GM18499 (cell line): ENCODE measurements around the gene PRR14L.
"Not testable (repeated sequence)": the region's sequence is repeated elsewhere in the genome, so short reads cannot be mapped to it uniquely, and the experiment has no call there.

ENCODE experiments used
- ATAC-seq: cut with Tn5 transposase; IDR thresholded peaks from one replicate; pipeline ENCODE4 v1.9.1; 2021; ENCODE audit warnings: moderate number of reproducible peaks; ENCODE audit not compliant: insufficient read depth, unreplicated experiment

Gene PRR14L

DNA sequence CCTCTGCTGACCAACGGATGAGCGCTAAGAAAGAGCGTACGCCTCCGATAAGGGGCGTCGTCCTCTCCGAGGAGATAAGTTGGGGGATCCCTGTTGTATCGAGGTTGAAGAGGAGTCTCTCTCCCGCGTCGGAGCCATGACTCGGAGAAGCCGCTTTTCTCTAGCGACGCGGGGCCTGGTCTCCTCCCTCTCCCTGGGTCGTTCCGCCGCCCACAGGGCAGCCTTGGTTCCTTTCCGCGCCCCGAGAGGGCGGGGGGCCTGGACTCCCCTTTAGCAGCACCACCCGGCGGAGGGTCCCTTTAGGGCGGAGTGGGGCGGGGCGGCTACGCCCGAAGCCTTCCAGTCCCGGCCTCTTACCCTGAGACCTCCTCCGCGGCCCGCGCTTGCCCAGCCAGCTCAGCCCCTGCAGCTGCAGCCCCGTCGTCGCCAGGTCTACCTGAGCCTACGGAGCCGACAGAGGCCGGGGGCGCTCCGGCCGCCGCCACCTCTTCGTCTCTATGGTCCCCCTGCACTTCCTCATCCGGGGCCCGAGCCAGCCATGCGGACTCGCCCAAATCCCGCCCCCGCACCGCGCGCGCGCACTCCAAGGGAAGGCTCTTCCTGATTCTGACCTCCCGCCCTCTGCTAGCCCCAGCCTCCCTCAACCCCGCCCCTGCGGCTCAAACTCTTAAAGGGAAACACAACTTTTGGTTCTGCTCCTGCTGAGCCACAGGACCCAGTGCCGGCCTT lies at the start of gene PRR14L:
Gene PRR14L, minus strand, starts transcription at position 497 of the 729 bp plus-strand sequence. CDS start 11,272 bp downstream, outside the sequence.
- peak; percentile 42 for ATAC-seq

GRCh38 chr22:31799358-31799757 lies 49.4 kb upstream of the PRR14L start:
- ATAC-seq: not testable (repeated sequence)

DNA sequence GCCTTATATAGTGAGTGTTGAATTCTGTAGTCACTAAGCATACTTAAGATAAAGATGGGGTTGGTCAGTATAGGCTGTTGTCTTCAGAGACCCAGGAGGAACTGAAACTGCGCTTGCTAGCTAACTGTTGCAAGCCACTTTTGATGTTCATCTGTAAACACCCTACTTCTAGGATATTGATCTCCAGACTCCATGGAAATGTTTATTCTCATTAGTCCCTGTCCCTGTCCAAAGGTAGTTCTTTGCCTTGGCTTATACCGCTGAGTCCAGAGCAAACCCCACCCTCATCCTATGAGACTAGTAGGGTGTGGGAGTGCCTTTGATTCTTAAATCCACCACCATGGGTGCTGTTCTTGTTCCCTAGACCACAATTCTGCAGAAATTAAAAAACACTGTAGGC lies 40.3 kb upstream of the PRR14L start:
- ATAC-seq: no peak

GRCh38 chr22:31789803-31790202 lies 39.9 kb upstream of the PRR14L start:
- no peak for ATAC-seq

GRCh38 chr22:31776231-31776630 lies 26.3 kb upstream of the PRR14L start:
- no peak for ATAC-seq

DNA sequence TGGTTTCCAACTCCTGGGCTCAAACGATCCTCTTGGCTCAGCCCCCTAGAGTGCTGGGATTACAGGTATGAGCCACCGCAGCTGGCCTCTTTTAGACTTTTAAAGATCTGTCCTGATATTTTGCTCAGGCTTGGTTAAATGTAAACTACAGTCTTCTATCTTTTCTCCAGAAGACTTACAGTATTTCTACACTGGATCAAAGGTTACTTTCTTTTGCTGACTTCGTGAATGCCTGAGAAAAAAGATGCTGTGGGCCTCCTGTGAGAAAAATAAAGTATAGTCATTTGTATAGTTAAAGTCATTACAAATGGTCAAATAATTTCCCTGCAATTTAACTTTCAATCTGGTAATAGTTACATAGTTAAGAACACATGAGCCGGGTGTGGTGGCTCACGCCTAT lies 23.5 kb upstream of the PRR14L start:
- no peak for ATAC-seq

GRCh38 chr22:31768422-31769059 lies 18.6 kb upstream of the PRR14L start:
- ATAC-seq: no peak

DNA sequence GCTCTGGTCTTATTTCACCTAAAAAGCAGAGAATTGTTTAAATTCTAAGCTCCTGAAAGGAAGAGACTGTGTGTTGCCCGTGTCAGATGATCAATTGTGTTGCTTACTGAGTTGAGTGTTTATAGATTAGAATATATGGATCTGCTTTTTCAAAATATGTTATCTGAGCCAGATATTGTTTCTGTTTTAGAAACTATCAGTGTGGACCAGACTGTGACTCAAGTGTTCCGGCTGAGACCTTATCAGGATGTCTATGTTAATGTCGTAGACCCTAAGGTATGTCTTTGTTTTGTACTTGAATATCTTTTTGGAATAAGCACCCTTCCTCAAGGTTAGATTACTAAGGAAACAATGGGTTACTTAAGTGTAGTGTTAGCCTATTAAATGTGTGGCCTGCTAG lies 14.9 kb upstream of the PRR14L start:
- ATAC-seq: no peak

GRCh38 chr22:31758860-31759259 lies 8.9 kb upstream of the PRR14L start:
- not testable (repeated sequence) for ATAC-seq

DNA sequence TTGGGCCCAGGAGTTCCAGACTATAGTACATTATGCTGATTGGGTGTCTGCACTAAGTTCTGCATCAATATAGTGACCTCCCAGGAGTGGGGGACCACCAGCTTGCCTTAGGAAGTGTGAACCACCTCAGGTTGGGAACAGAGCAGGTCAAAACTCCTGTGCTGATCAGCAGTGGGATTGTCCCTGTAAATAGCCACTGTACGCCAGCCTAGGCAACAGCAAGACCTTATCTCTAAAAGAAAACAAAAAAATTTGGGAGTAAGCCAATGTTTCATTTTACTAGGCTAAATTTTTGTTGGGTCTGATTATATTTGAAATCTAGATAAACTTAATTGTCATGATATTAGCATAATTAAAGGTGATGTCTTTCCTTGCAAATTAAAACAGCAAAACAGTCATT lies 7.3 kb upstream of the PRR14L start:
- no peak for ATAC-seq

DNA sequence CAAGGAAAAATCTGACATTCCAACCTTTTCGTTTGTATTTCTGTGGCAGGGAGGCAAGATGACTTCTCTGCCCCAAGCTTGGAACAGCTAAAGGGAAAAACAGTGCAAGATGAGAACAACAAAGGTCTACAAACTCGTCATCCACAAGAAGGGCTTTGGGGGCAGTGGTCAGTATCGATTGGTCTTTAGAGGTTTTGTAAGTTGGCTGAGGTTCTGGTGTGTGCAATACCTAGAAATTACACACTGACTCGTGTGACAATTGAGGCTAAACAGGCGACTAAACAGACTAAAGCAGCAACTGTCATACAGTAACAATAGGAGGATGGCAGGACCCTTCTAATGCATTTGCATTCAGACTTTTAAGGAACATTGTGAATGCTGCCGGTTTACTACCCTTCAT lies 4.9 kb upstream of the PRR14L start:
- ATAC-seq: no peak

GRCh38 chr22:31753634-31754501 lies 3.9 kb upstream of the PRR14L start, which contains the start of gene DEPDC5:
Gene DEPDC5, plus strand, starts transcription at chr22:31754019. Its CDS starts 903 bp downstream, at chr22:31754922.
- no peak for ATAC-seq

- ATAC-seq: no peak
Measured at GRCh38 chr22:31753005-31753633, 3.2 kb upstream of the PRR14L start.

DNA sequence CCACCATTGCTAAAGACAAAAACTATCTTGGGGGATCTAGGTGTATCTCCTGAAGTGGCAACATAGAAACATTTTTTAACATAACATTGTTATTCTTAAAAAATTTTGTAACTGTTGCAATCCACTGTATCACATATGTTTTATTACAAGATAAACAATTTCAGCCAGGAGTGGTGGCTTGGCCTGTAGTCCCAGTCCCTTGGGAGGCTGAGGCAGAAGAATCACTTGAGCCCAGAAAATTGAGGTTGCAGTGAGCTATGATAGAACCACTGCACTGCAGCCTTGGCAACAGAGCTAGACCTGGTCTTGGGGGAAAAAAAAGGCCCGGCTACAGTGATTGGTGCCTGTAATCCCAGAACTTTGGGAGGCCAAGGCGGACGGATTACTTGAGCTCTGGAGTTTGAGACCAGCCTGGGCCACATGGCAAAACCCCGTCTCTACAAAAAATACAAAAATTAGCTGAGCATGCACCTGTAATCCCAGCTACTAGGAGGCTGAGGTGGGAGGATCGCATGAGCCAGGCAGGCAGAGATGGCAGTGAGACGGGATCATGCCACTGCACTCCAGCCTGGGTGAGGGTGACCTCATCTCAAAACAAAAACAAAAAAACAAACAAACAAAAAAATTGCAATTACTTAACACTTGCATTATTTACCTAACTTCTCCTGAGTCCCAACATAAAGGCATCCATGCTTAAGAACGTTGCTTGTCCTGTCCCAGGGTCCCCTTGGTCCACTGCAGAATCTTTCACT lies 2.3 kb upstream of the PRR14L start:
- ATAC-seq: no peak

DNA sequence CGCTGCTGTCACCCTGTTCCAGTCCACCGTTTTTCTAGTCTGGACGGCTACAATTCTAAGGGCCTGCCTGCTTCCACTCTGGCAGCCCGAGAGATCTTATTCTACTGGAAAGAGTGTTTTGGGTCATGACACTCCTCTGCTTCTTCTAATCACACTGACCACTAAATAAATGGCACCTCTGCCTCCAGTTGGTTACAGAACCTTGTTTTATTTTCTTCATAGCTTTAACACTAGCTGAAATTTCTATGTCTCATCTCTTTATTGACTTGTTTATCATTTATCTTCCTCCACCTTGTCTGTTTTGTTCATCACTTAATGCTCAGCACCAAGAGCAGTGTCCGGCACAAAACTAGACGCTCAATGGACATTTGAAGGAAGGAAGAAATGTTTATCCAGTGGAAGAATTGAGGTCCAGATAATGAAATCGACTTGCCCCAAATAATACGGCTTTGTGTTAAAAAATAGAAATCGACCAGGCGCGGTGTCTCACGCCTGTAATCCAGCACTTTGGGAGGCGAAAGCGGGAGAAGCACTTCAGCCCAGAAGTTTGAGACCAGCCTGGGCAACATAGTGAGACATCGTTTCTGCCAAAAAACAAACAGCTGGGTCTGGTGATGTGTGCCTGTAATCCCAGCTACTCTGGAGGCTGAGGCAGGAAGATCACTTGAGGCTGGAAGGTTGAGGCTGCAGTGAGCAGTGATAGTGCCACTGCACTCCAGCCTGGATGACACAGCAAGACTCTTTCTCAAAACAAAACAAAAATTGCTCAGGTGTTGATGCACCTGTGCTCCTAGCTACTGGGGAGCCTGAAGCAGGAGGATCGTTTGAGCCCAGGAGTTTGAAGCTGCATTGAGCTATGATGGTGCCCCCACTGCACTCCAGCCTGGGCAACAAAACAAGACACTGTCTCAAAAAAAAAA lies 693 bp upstream of the PRR14L start:
- ATAC-seq: no peak

DNA sequence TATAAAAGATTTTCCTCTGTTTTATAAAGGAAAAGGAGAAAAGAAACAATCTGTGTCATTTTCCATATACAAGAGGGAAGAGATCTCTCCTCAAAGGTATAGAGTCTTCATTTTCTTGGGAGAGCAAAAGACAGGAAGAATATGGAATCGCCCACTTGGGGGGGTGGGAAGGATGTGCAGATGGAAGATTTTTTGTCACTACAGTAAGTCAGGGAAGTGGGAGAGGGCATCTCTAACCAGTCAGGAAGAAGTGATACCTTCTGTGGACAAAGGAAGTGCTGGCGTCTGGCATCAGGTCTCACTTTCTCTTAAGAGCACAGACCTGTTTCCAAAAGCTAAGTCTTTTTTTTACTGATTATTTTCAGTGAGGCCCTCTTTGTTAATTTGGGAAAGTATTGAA lies 1.4 kb downstream of the PRR14L start:
- no peak for ATAC-seq

- no peak for ATAC-seq
Measured at GRCh38 chr22:31747441-31747840, 2.5 kb downstream of the PRR14L start.

DNA sequence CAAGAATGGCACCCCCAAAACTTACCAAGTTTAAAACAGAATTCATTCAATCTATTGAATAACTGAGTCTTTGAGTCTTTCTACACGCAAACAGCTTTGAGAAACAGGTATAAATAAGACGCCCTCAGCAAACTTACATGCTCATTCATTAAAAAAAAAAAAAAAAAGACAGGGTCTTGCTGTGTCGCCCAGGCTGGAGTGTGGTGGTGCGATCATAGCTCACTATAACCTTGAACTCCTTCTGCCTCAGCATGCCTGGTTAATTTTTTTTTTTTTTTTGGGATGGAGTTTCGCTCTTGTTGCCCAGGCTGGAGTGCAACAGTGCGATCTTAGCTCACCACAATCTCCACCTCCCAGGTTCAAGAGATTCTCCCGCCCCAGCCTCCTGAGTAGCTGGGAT lies 6.1 kb downstream of the PRR14L start:
- ATAC-seq: no peak

- no peak for ATAC-seq
Measured at GRCh38 chr22:31742682-31743081, 7.2 kb downstream of the PRR14L start.
